Thyroid gland (tissue), 4 donors: ENCODE measurements around the gene SCYGR6. TPM values are rescaled to one million over a fixed set of nuclear protein-coding genes. Genes with fewer than 3 reads are reported as not detected.
"Not testable (repeated sequence)": the region's sequence is repeated elsewhere in the genome, so short reads cannot be mapped to it uniquely, and the experiment has no call there.

Source experiments
- DNase-seq, 2 donors: peaks; one replicate each; pipeline ENCODE4 v3.0.0-alpha.2; 2019
- H3K27ac ChIP-seq, 3 donors: fragments of 200-600 bp; sonication (generic); 1 replicate in 2 of 3; 2 replicates in 1 of 3; pipeline ENCODE4 v1.5.1; 2016 to 2019; ENCODE audit warnings: mild to moderate bottlenecking in 1 of 3, moderate library complexity in 1 of 3
- H3K27me3 ChIP-seq: fragments of 200-600 bp; sonication (generic); one replicate; pipeline ENCODE4 v1.5.1; 2019
- H3K36me3 ChIP-seq, 2 donors: fragments of 200-600 bp; sonication (generic); one replicate each; pipeline ENCODE4 v1.5.1; 2016 to 2019
- H3K4me1 ChIP-seq, 2 donors: fragments of 200-600 bp; sonication (generic); one replicate each; pipeline ENCODE4 v1.5.1; 2017 to 2019
- H3K4me3 ChIP-seq, 3 donors: fragments of 200-600 bp; sonication (generic); replicated peaks in 1 of 3; 1 replicate in 2 of 3; 2 replicates in 1 of 3; pipeline ENCODE4 v1.5.1; 2016; ENCODE audit warnings: mild to moderate bottlenecking in 1 of 3
- H3K9me3 ChIP-seq: fragments of 200-600 bp; sonication (generic); one replicate; pipeline ENCODE4 v1.5.1; 2017
- POLR2A ChIP-seq, 2 donors: fragments of 450-650 bp; IDR thresholded peaks; one replicate each; pipeline ENCODE4 v1.6.1; 2017; ENCODE audit warnings: antibody characterized with exemption in 2 of 2, mild to moderate bottlenecking in 2 of 2, moderate library complexity in 1 of 2
- WGBS, 2 donors: methylation state at CpG; one replicate each; pipeline ENCODE4 v1.1.5; 2017; 5-methylcytosine and 5-hydroxymethylcytosine counted together
- intact Hi-C: fragments of 100-400 bp; cut with DNase I; formaldehyde crosslinking; loops from one replicate; pipeline ENCODE4 v1.15.1; 2023
- total RNA-seq, 4 donors: library from RNA; depleted of rRNA; stranded (reverse); fragments of >200 nt; gene quantifications; one replicate each; pipeline ENCODE4 v1.2.3, GENCODE V29; 2016
- TF ChIP-seq, protein P1 (sequence below), 6 experiments: fragments of 200-600 bp in 3 of 6; fragments of 450-650 bp in 3 of 6; sonication (generic) in 3 of 6; IDR thresholded peaks; one replicate each; pipeline ENCODE4 v1.5.1; 2016 to 2019; ENCODE audit warnings: antibody characterized with exemption in 6 of 6, mild to moderate bottlenecking in 2 of 6, inconsistent platforms in 1 of 6, moderate library complexity in 1 of 6

SCYGR6 gene
- total RNA-seq, 4 donors from 2014 or later = not detected

DNA sequence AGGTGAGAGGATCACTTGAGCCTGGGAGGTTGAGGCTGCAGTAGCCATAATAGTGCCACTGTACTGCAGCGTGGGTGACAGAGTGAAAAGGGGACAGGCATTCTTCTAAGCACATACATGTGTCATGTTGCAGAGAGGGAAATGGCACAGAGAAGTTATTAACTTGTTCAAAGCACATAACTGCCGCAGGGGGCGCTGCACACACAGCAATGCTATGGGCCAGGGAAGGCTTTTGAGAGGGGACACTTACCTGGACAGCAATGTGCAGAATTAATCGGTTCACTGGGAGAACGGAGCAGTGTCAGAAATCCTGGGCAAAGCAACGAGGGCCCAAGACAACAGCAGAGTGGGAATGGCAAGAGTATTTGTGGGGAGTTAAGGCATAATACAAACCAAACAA is 23.5 kb upstream of the SCYGR6 start:
- intact Hi-C loops = no loop called here
- no peaks in the 10 kb centered on the region for H3K27me3 ChIP-seq
- peak in 1 of 2 donors; percentile 21 for DNase-seq
- H3K4me1 ChIP-seq = no peaks in the 10 kb centered on the region
- no peak overlapping the region for H3K4me3 ChIP-seq
- 45 to 56% methylated on average over 6 of the region's 6 CpGs for WGBS, 2 donors
- no peak overlapping the region for H3K27ac ChIP-seq
- no peak for TF ChIP-seq POLR2A (IDR thresholded peaks at IDR 0.05)
- TF ChIP-seq, protein P1, sequence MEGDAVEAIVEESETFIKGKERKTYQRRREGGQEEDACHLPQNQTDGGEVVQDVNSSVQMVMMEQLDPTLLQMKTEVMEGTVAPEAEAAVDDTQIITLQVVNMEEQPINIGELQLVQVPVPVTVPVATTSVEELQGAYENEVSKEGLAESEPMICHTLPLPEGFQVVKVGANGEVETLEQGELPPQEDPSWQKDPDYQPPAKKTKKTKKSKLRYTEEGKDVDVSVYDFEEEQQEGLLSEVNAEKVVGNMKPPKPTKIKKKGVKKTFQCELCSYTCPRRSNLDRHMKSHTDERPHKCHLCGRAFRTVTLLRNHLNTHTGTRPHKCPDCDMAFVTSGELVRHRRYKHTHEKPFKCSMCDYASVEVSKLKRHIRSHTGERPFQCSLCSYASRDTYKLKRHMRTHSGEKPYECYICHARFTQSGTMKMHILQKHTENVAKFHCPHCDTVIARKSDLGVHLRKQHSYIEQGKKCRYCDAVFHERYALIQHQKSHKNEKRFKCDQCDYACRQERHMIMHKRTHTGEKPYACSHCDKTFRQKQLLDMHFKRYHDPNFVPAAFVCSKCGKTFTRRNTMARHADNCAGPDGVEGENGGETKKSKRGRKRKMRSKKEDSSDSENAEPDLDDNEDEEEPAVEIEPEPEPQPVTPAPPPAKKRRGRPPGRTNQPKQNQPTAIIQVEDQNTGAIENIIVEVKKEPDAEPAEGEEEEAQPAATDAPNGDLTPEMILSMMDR (IDR thresholded peaks at IDR 0.05) = peak in 1 of 6 experiments; percentile 17
- no peaks in the 10 kb centered on the region for H3K36me3 ChIP-seq
- no peaks in the 10 kb centered on the region for H3K9me3 ChIP-seq

- DNase-seq = no peak
- intact Hi-C loops = no loop called here
- Histone ChIP-seq H3K27ac (no peak within 1 kb of the TSS), H3K27me3 (no peaks in the 10 kb centered on the region), H3K9me3 (no peaks in the 10 kb centered on the region), H3K4me1 (no peaks in the 10 kb centered on the region), H3K4me3 (no peak within 1 kb of the TSS), H3K36me3 (no peaks in the 10 kb centered on the region)
- WGBS, 2 donors = 90% methylated on average over 4 to 5 of the region's 9 CpGs
- TF ChIP-seq, protein P1 (IDR thresholded peaks at IDR 0.05) = no peak
- TF ChIP-seq POLR2A (IDR thresholded peaks at IDR 0.05) = no peak
Observed at GRCh38 chr2:227745594-227745993, 21.0 kb upstream of the SCYGR6 start, which contains the start of gene SCYGR8. Gene SCYGR8, plus strand, starts transcription at chr2:227745894. Its CDS starts 0 bp downstream, at chr2:227745894.

DNA sequence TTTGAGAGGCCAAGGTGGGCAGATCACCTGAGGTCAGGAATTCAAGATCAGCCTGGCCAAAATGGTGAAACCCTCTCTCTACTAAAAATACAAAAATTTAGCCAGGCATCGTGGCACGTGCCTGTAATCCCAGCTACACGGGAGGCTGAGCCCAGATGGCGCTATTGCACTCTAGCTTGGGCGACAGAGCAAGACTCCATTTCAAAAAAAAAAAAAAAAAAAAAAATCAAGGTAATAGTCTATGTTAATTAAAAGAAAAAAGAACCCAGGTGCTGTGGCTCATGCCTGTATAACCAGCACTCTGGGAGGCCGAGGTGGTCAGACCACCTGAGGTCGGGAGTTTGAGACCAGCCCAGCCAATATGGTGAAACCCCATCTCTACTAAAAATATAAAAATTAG is 16.1 kb upstream of the SCYGR6 start:
- DNase-seq, H3K9me3 ChIP-seq, H3K27me3 ChIP-seq, intact Hi-C loops, H3K36me3 ChIP-seq, H3K27ac ChIP-seq, H3K4me1 ChIP-seq, H3K4me3 ChIP-seq: not testable (repeated sequence)
- 53 to 66% methylated on average over 7 of the region's 7 CpGs for WGBS, 2 donors

DNA sequence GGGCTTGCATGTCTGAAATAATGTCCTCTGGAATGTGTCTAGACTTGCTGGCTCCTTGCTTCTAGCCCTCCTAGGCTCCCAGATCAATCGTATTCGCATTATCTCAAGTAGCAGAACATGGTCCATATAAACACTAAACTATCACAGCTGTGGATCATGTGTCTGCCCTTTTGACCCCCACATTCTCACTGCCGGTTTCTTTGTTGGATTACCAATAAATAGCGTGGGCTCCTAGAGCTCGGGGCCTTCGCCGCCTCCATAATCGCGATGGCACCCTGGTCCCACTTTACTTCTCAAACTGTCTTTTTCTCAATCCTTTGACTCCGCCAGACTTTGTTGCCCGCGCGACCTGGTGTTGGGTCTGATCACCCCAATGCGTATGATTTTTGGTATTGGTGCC is 14.8 kb upstream of the SCYGR6 start:
- Histone ChIP-seq H3K27ac (no peak overlapping the region), H3K4me3 (no peak overlapping the region), H3K36me3 (no peaks in the 10 kb centered on the region), H3K4me1 (no peaks in the 10 kb centered on the region), H3K9me3 (no peaks in the 10 kb centered on the region), H3K27me3 (no peaks in the 10 kb centered on the region)
- WGBS, 2 donors = 75 to 78% methylated on average over 14 of the region's 14 CpGs
- intact Hi-C loops = no loop called here
- TF ChIP-seq, protein P1 (IDR thresholded peaks at IDR 0.05) = no peak
- TF ChIP-seq POLR2A (IDR thresholded peaks at IDR 0.05) = no peak
- DNase-seq = no peak

DNA sequence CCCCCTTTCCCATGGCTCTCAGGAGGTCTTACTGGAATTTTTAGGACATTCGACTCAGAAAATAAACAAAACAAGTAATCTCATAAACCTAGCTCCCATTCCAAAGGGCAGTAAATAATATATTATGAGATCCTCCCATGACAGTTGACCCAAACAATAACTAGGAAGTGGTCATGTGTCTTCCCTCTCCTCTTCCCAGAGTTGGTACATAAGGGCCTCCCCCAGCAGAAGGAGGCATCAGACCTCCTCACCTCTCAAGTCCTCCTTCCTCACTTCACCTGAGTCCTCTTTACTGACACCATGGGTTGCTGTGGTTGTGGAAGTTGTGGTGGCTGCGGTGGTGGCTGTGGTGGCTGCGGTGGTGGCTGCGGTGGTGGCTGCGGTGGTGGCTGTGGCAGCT is 3.5 kb upstream of the SCYGR6 start, which contains the start of gene SCYGR7:
Gene SCYGR7 (plus strand): TSS at position 301 of the 400 bp plus-strand sequence. CDS start 0 bp downstream, at position 301.
- intact Hi-C loops = no loop called here
- H3K4me3 ChIP-seq = no peak within 1 kb of the TSS
- no peak for DNase-seq
- H3K36me3 ChIP-seq = no peaks in the 10 kb centered on the region
- no peaks in the 10 kb centered on the region for H3K4me1 ChIP-seq
- H3K27ac ChIP-seq = no peak within 1 kb of the TSS
- H3K27me3 ChIP-seq = no peaks in the 10 kb centered on the region
- TF ChIP-seq, protein P1 (IDR thresholded peaks at IDR 0.05) = no peak
- TF ChIP-seq POLR2A (IDR thresholded peaks at IDR 0.05) = no peak
- 85 to 88% methylated on average over 1 to 4 of the region's 5 CpGs for WGBS, 2 donors
- H3K9me3 ChIP-seq = no peaks in the 10 kb centered on the region

GRCh38 chr2:227722821-227723220 is 1.7 kb downstream of the SCYGR6 start:
- H3K4me3 ChIP-seq, H3K27me3 ChIP-seq, H3K36me3 ChIP-seq, intact Hi-C loops, H3K4me1 ChIP-seq, DNase-seq, H3K27ac ChIP-seq, H3K9me3 ChIP-seq: not testable (repeated sequence)
- WGBS, 2 donors = 77 to 83% methylated on average over 7 of the region's 7 CpGs
